ENCODE results near the gene NGB. TPM values are rescaled to one million over a fixed set of nuclear protein-coding genes. Genes with fewer than 3 reads are reported as not detected.

Gene NGB
- total RNA-seq, 1 experiment from 2014 or later = not detected

GRCh38 chr14:77264466-77265186, 6.4 kb downstream of the NGB start:
- DNase-seq (ENCODE audit: low read depth) = no peak

DNA sequence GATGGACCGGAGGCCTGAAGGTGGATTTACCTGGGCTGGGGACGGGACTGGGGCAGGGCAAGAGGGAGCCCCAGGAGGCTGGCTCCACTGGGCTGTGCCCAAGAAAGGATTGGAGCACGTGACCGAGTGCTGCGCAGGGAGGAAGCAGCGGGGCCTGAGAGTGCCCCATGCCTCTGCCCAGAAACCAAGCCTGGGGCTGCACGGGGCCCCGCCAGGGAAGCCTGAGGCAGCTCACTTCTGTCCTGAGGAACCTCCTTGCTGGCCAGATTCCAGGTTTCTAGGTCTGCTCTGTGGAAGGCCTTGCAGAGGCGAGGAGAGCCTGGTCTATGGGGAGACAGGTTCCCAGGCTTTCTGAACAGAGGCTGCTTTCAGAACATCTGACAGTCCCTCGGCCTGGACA, 10.4 kb downstream of the NGB start:
- peak; percentile 3 for DNase-seq (ENCODE audit: low read depth)

DNA sequence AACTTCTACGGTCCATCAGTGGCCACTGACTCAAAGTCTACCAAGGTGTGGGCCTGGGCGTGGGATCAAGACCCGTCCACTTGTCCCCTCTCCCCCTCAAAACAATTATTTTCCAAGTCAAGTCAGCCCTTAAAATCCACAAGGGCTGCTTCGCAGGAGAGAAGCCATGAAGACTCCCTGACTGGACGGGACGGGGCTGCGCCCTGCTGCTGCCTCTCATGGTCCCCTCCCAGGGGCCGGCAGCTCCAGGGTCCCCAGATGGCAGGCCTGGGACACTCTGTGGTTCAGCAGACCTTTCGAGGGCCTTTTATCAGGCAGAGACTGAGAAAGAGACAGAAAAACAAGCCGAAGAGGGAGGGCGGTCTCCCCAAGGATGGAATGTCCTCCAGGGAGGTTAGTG, 10.8 kb downstream of the NGB start:
- DNase-seq (ENCODE audit: low read depth) = no peak

GRCh38 chr14:77259025-77259715, 11.8 kb downstream of the NGB start:
- no peak for DNase-seq (ENCODE audit: low read depth)

DNA sequence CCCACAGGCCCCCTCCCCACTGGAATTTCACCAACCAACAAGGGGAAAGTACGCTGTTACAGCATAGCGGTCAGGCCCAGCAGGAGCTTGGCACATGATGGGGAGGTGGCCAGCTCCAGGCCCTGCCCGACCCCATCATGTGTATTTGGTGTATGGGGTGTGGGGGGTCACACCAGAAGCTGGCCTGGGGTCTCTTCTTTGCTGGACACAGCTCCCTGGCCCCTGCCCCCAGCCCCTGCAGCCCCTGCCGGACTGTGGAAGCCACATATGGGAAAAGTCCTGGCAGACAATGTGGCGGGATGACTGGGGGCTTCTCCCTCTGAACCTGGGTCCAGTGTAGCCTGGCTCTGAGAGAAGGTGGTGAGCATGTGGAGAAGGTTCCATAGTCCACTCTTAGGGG, 12.4 kb downstream of the NGB start:
- DNase-seq (ENCODE audit: low read depth) = no peak

DNA sequence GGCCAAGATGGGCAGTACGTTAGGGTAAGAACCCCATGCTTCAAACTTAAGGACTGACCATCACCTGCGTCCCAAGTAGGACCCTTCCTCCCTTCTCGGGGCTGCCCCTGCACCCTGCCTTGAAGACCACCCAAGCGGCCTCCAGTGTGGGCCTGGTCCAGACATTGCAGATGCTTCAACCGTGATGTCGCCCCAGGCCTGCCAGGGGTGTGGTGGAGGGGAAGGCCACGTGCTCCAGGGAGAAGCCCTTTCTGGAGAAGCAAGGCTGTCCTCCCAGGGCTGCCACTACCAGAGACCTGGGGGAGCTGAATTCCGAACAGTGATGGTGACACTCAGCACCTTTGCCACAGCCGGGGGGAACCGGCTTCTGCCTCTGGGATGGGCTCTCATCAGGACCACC, 13.3 kb downstream of the NGB start:
- no peak for DNase-seq (ENCODE audit: low read depth)

- DNase-seq (ENCODE audit: low read depth) = no peak
Measured at GRCh38 chr14:77256694-77257093, 14.3 kb downstream of the NGB start.

- no peak for DNase-seq (ENCODE audit: low read depth)
Measured at GRCh38 chr14:77253333-77254190, 17.4 kb downstream of the NGB start.

DNA sequence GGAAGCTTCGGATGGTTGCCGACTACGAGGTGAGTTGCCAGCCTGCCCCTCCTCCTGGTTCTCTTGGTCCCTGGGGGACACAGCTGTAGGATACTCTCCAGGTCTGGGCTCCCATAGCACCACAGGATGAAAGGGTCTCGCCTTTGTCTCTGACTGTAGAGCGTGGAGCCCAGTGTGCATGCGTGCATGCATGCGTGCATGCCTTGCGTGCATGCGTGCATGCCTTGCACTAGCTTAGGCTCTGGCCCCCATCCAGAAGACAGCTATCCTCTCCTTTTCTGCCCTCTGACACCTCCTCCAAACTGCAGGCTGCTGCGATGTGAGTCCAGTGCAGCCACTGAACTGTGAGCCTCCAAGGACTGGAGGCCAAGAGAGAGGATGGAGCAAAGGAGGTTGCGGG, 19.1 kb downstream of the NGB start:
- DNase-seq (ENCODE audit: low read depth) = no peak

DNA sequence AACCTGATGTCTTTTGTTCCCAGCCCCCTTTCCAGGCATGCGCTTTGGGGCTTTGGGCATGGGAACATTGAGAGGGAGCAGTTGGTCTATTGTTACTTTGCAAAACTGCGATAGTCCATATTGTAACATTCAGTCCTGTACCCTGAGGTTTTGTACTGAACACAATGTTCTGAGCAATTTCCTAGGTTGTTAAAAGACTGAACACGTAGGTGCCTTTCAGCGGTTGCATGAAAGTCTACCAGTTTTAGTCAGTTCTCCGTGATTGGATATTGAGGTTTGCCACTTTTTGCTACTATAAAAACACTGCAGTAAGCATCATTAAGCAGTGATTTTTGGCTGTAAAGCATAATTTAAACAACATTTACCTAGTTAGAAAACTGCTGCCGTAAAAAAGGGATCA, 20.1 kb downstream of the NGB start:
- DNase-seq (ENCODE audit: low read depth) = no peak

- DNase-seq (ENCODE audit: low read depth) = no peak
Measured at GRCh38 chr14:77249286-77249685, 21.7 kb downstream of the NGB start.

- DNase-seq (ENCODE audit: low read depth) = peak; percentile 29
Measured at GRCh38 chr14:77248666-77249065, 22.3 kb downstream of the NGB start.

- DNase-seq (ENCODE audit: low read depth) = no peak
Measured at GRCh38 chr14:77246784-77247183, 24.2 kb downstream of the NGB start.

GRCh38 chr14:77245820-77246219, 25.2 kb downstream of the NGB start:
- DNase-seq (ENCODE audit: low read depth) = no peak

DNA sequence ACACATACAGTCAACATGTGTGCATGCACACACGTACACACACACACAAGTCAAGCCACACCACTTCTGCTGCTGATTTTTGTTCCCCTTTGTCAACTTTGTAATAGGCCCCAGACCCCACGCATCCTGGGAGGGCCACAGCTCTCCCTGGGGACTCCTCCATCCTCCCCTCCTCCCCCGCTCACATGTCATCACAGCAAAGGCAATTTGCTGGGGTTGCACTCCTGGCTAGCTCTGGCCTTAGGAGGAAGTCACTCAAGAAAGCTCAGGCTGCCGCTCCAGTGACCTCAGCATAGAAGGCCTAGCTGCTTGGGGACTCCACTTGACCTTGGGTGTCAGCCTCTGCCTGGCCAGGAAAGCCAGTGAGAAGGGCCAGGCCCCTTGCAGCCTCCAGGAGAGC, 27.2 kb downstream of the NGB start:
- no peak for DNase-seq (ENCODE audit: low read depth)

GRCh38 chr14:77242752-77243151, 28.3 kb downstream of the NGB start:
- no peak for DNase-seq (ENCODE audit: low read depth)

DNA sequence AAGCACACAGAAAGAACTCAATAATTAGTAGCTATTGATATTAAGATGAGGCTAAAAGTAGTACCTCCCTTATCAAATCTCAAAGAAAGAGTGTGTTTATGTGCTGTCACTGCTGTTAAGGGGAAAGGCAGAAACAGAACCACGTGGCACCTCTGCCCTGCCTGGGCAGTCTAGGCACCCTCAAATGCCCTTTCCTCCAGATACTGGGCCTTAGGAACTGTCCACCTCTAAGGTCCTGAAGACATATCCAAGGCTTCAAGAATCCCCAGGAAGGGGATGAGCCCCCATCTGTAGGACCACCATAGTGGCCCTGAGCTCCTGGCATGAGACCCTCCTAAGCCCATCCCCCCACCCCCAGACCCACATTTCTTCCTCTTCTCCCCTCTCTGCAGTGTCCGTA, 29.1 kb downstream of the NGB start:
- DNase-seq (ENCODE audit: low read depth) = no peak

- DNase-seq (ENCODE audit: low read depth) = no peak
Measured at GRCh38 chr14:77240336-77240915, 30.6 kb downstream of the NGB start.

DNA sequence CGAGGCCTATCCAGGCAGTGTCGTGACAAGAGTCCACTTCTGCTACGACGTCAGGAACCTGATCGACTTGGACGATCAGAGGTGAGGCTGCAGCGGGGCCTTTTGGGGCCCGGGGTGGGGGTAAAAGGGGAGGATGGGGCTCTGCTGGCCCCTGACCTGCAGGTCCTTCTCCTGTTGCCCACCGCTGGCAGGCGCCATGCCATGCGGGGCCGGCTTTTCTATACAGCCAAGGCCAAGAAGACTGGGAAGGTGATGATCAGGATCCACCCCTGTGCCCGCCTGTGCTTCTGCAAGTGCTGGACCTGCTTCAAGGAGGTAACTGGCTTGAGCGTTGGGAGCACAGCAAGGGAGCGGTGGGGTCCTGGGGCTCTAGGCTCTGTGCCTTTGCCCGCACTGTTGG, 31.6 kb downstream of the NGB start:
- DNase-seq (ENCODE audit: low read depth) = no peak

- DNase-seq (ENCODE audit: low read depth) = no peak
Measured at GRCh38 chr14:77238996-77239395, 32.0 kb downstream of the NGB start.

- no peak for DNase-seq (ENCODE audit: low read depth)
Measured at GRCh38 chr14:77238356-77238755, 32.6 kb downstream of the NGB start.

DNA sequence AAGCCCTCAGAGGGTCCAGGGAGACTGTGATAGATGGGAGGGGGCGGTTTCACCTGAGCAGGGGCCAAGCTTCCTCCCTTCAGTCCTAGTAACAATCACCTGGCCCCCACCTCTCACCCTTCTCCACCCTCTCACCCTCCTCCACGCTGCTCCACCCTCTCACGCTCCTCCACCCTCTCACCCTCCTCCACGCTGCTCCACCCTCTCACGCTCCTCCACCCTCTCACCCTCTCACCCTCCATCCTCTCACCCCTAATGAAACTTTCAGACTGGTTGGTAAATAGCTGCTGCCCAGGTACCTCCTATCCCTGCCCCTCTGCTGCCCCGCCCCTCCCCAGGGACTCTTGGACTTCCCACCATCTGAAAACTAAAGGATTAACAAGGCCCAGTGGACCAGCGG, 34.2 kb downstream of the NGB start:
- no peak for DNase-seq (ENCODE audit: low read depth)
